Suprapubic skin (tissue), 3 donors: Measurements from ENCODE around the gene RAPGEF3.

Experiments
- EP300 ChIP-seq: sonication (generic); formaldehyde crosslinking; IDR thresholded peaks from one replicate; pipeline ENCODE4 v1.6.1; 2017; ENCODE audit warnings: antibody characterized with exemption
- POLR2A ChIP-seq, 2 donors: fragments of 450-650 bp; IDR thresholded peaks; one replicate each; pipeline ENCODE4 v1.6.1; 2017; ENCODE audit warnings: antibody characterized with exemption in 2 of 2, mild to moderate bottlenecking in 2 of 2, moderate library complexity in 2 of 2
- TF ChIP-seq, protein P1 (sequence below), 2 donors: fragments of 200-600 bp in 1 of 2; fragments of 450-650 bp in 1 of 2; sonication (generic) in 1 of 2; IDR thresholded peaks; one replicate each; pipeline ENCODE4 v1.5.1; 2016 to 2019; ENCODE audit warnings: antibody characterized with exemption in 2 of 2, mild to moderate bottlenecking in 1 of 2, moderate library complexity in 1 of 2

DNA sequence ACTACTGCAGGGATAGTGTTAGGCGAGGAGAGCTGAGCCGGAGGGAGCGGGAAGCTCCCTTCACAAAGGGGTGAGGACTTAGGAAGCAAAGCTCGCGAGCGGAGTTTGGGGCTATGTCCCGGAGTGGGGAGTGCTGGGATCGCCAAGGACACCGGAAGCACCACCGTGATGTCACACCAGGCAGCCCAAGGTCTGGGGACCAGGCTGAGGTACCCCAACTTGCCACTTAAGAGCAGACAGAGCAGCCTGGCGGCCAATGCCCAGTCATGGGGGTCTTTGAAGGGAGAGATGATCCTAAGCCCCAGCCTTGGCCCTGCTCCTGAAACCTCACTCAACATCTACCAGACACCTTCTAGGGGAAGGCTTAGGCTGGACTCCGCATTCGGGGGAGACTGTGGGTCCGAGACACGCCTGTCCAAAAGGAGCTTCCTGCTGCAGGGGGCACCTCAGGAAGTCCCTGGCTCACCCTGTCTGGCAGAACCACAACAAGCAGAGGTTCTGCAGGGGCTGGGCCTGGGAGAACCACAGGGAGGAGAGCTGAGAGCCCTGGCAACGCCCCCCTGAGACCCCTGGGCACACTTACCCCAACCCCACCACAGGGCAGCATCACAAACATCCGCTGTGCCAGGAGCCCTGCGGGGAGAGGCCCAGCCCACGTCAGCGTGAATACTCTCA, 32.1 kb upstream of the RAPGEF3 start:
- TF ChIP-seq, protein P1, sequence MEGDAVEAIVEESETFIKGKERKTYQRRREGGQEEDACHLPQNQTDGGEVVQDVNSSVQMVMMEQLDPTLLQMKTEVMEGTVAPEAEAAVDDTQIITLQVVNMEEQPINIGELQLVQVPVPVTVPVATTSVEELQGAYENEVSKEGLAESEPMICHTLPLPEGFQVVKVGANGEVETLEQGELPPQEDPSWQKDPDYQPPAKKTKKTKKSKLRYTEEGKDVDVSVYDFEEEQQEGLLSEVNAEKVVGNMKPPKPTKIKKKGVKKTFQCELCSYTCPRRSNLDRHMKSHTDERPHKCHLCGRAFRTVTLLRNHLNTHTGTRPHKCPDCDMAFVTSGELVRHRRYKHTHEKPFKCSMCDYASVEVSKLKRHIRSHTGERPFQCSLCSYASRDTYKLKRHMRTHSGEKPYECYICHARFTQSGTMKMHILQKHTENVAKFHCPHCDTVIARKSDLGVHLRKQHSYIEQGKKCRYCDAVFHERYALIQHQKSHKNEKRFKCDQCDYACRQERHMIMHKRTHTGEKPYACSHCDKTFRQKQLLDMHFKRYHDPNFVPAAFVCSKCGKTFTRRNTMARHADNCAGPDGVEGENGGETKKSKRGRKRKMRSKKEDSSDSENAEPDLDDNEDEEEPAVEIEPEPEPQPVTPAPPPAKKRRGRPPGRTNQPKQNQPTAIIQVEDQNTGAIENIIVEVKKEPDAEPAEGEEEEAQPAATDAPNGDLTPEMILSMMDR (IDR thresholded peaks at IDR 0.05): no peak
- no peak for TF ChIP-seq POLR2A (IDR thresholded peaks at IDR 0.05)
- no peak for TF ChIP-seq EP300
